ENCODE results near the gene OR1A2.
"Not testable (repeated sequence)": the region's sequence is repeated elsewhere in the genome, so short reads cannot be mapped to it uniquely, and the experiment has no call there.

OR1A2 gene

GRCh38 chr17:3197219-3197618 lies at the start of gene OR1A2:
TSS of gene OR1A2 (plus strand) at chr17:3197519. CDS start at chr17:3197519, 0 bp downstream.
- DNase-seq, result no peak

- no peak for DNase-seq
These were observed 40.1 kb upstream of the OR1A2 start for GRCh38 chr17:3157218-3157617.

DNA sequence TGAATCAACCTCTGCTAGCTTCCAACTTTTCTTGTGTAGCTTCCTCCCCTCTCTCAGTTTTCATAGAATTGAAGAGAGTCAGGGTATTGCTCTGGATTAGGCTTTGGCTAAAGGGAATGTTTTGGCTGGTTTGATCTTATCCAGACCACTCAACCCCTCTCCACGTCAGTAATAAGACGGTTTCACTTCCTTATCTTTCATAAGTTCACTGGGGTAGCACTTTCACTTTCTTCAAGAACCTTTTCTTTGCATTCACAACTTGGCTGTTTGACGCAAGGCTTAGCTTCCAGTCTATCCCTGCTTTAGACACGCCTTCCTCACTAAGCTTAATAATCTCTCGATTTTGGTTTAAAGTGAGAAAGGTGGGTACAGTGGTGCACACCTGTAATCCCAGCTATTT lies 29.7 kb upstream of the OR1A2 start:
- no peak for DNase-seq

DNA sequence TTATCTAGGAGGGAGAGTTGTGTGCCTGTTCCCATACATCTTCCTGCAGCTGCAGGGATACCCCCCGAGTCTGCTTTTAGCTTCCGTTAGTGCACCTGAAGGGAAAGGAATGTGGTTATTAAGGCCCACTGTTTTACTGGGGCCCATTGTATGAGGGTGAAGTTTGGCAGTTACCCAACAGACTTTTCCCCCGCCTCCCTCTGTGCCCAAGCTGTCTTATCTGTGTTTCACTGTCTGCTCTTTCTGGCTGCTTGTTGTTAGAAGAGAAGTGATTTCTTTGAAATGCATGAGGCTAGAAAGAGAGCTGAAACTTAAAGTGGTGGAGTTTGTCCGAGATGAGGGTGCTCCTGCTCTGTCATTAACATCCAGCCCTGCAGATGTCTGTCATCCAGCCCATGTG lies 7.4 kb upstream of the OR1A2 start:
- DNase-seq, result no peak

- DNase-seq, result no peak
These were observed 10.0 kb downstream of the OR1A2 start, which contains the start of gene OR1A1 for GRCh38 chr17:3207367-3207766. TSS of gene OR1A1 (plus strand) at chr17:3207667. CDS start at chr17:3215621, 7,954 bp downstream.

GRCh38 chr17:3208484-3208883 lies 11.2 kb downstream of the OR1A2 start:
- no peak for DNase-seq

DNA sequence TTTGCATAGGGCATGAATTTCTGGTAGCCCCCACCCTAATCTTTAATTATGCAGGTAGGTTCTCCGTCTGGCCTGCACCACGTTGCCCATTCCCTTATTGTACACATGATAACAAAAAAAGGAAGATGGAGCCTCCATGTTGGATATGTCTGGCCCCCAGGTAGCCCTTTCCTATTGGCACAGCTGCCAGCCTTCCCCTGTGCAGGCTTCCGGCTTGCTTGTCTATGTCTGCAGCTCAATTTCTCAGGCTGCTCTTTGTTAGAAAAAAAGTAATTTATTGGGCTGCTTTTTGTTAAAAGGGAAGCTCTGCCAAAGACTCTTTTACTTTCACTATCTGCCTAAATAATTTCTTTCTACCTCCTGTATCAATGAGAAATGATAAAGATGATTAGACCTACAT lies 15.7 kb downstream of the OR1A2 start:
- no peak for DNase-seq

DNA sequence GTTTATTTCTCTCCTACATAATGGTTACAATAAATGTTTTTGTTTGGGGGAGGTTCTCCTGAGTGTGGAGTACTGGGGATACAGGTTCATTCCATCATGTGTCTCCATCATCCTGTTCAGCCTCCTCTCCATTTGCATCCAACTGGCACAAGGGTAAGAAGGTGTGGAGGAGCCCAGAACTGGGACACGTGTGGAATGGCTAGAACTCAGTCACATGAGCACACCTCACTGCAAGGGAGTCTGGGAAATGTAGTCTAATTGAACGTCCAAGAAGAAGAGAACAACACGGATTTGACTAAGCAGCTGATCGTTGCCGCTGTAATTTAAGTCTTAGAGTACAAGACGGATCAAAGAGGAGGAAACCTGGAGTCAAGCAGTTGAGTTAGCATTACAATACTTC lies 16.3 kb downstream of the OR1A2 start:
- DNase-seq, result no peak

DNA sequence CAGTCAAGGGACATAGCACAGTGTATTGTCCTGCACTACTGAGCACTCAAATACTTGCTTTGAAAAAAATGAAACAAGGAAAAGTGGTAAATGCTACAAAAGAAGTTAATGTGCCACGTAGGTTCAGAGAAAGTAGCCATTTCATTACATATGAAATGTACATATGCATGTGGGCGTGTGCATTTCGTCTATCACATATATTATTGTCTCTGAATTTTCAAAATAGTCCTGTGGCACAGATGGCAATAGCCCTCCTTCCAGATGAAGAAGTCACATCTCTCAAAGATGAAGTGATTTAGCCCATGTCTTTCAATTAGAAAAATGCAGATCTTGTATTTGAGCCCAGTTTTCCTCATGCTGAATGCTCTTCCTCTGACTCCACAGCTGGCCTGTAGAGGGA lies 22.7 kb downstream of the OR1A2 start:
- DNase-seq, result not testable (repeated sequence)

GRCh38 chr17:3221850-3222249 lies 24.5 kb downstream of the OR1A2 start:
- no peak for DNase-seq

DNA sequence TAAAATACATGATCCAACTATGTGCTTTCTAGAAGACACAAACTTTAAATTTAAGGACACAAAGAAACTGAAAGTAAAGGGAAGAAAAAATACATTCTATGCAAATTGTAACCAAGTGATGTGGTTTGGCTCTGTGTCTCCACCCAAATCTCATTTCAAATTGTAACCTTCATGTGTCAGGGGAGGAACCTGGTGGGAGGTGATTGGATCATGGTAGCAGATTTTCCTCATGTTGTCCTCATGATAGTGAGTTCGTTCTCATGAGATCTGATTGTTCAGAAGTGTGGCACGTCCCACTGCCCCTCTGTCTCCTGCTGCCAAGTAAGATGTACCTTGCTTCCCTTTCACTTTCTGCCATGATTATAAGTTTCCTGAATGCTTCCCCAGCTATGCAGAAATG lies 25.2 kb downstream of the OR1A2 start:
- DNase-seq, result no peak

DNA sequence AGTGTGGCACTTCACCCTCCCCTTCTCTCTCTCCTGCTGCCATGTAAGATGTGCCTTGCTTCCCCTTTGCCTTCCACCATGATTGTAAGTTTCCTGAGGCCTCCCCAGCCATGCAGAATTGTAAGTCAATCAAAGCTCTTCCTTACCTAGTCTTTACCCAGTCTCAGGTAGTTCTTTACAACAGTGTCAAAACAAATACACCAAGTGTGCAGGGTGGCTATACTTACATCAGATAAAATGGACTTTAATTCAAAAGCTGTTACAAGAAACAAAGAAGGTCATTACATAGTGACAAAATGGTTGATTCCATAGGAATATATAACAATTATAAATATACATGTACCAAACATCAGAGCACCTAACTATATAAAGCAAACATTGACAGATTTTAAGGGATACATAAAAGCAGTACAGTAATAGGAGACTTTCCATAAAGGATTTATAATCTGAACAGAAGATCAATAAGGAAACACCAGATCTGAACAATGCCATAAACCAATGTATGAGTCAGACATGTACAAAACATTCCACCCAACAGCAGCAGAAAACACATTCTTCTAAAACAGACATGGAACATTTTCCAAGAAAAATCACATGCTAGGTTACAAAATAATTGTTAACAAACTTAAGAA lies 27.5 kb downstream of the OR1A2 start:
- DNase-seq, result not testable (repeated sequence)

DNA sequence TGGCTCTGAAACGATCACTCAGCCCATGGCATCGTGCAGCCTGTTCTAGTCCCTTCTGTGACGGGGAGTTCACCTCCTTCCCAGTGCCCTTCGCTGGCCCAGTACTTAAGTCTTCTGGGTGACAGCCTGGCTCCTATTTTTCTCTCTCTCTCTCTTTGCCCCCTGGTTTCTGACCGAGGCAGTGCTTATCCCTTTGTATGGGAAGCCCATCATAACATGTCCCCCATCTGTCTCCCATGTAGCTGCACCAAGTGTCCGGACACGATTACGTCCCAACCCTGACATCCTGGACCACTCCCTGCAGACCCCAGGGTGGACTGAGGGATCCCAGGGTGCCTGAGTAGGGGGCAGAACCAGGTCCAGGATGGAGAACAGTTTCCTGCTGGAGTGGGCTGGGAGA lies 35.0 kb downstream of the OR1A2 start:
- DNase-seq, result not testable (repeated sequence)

DNA sequence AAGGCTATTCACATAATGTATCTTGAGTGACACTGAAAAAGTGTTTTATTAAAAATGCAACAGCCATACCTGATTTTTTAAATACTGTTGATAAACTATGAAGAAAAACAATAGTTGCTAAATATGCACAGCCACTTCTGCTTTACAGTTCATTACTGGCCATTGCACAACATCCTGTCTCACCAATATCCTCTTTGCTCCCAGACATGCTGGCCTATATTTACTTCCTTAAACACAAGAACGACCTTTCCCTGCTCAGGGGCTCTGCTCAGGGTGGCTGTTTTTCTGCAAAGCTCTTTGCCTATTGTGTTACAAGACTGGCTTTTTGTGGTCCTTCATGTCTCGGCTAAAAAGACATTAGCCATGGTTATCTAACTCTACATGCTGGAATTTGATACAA lies 41.4 kb downstream of the OR1A2 start:
- not testable (repeated sequence) for DNase-seq

DNA sequence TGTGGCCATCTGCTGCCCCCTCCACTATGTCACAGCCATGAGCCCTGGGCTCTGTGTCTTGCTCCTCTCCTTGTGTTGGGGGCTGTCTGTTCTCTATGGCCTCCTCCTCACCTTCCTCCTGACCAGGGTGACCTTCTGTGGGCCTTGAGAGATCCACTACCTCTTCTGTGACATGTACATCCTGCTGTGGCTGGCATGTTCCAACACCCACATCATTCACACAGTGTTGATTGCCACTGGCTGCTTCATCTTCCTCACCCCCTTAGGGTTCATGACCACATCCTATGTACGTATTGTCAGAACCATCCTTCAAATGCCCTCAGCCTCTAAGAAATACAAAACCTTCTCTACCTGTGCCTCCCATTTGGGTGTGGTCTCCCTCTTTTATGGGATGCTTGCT lies 43.7 kb downstream of the OR1A2 start:
- DNase-seq, result not testable (repeated sequence)

DNA sequence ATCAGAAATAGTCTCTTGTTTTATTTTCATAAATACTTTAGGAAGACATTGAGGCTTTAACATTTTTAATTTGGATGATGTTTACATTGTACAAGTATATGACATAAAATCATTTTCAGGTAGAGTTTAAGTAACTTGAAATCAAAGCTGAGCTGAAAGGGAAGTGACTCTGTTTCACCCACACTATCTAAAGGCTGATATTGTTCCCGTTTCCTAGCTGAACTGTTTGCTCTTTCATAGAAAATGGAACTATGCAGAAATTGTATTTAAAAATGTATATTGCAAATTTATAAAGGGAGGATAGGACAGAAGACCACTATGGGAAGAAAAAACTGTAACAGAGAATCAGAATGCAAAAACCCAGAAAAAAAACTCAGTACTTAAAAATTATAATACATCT lies 47.5 kb downstream of the OR1A2 start:
- DNase-seq, result not testable (repeated sequence)

Measured in NCI-H1694 (cell line).